ENCODE results near the gene ATP5PD. TPM values are rescaled to one million over a fixed set of nuclear protein-coding genes. Genes with fewer than 3 reads are reported as not detected.

The ATP5PD gene
- total and polyA plus RNA-seq, 2 of the 13 experiments (the other 11 are each of a cell fraction or from before 2014, with no cell fraction given) = 158 to 428 TPM

- TF ChIP-seq ZNF572 (CRISPR knock-in tag; IDR thresholded peaks at IDR 0.05) (no peak; the same call in 1 of the 2 replicates), MLLT10 (CRISPR knock-in tag; IDR thresholded peaks at IDR 0.05) (no peak), TGIF2 (CRISPR knock-in tag; IDR thresholded peaks at IDR 0.05) (peak; percentile 95), NFIB (CRISPR knock-in tag; IDR thresholded peaks at IDR 0.05; ENCODE audit: borderline replicate concordance) (no peak), MATR3 (CRISPR knock-in tag; IDR thresholded peaks at IDR 0.05) (0 out of 2 replicates have a peak, but pooled peaks have one; percentile 77), CENPBD1 (CRISPR knock-in tag; IDR thresholded peaks at IDR 0.05; ENCODE audit: borderline replicate concordance, low read depth) (no peak), ZNF547 (CRISPR knock-in tag; IDR thresholded peaks at IDR 0.05) (peak; percentile 93), MEF2D (CRISPR knock-in tag; IDR thresholded peaks at IDR 0.05) (peak; percentile 40; the same call in 1 of the 2 replicates), IRX3 (CRISPR knock-in tag; IDR thresholded peaks at IDR 0.05; ENCODE audit: borderline replicate concordance, low read depth) (no peak), SKIL (CRISPR knock-in tag; IDR thresholded peaks at IDR 0.05; ENCODE audit: borderline replicate concordance) (no peak; the same call in 1 of the 2 replicates), POLR2AphosphoS2 (IDR thresholded peaks at IDR 0.05; ENCODE audit: low read depth, low read length) (no peak), ZNF567 (CRISPR knock-in tag; IDR thresholded peaks at IDR 0.05; ENCODE audit: borderline replicate concordance) (peak; percentile 97; the same call in 1 of the 2 replicates), EHMT2 (IDR thresholded peaks at IDR 0.05; ENCODE audit: borderline replicate concordance, low read depth, low read length) (no peak), ZNF639 (CRISPR knock-in tag; conservative IDR thresholded peaks at IDR 0.05) (peak; percentile 98), SPEN (CRISPR knock-in tag; IDR thresholded peaks at IDR 0.05; ENCODE audit: low read depth) (peak; percentile 98), ATF6 (CRISPR knock-in tag; conservative IDR thresholded peaks at IDR 0.05) (peak; percentile 76; the same call in 1 of the 2 replicates), CAMTA2 (CRISPR knock-in tag; IDR thresholded peaks at IDR 0.05; ENCODE audit: borderline replicate concordance) (peak; percentile 91; the same call in 1 of the 2 replicates), ZNF367 (CRISPR knock-in tag; IDR thresholded peaks at IDR 0.05; ENCODE audit: borderline replicate concordance) (peak; percentile 86), ZNF207 (IDR thresholded peaks at IDR 0.05; ENCODE audit: borderline replicate concordance) (no peak)
Observed at GRCh38 chr17:75012346-75013091, 34.2 kb downstream of the ATP5PD start, which contains the start of gene MRPL58 (continued).
